ENCODE data around the gene RTKN. TPM values are rescaled to one million over a fixed set of nuclear protein-coding genes. Genes with fewer than 3 reads are reported as not detected.
A peak's percentile ranks its signal among the peaks of the same experiment; 100 is the strongest.

The RTKN gene
- total and polyA plus RNA-seq, 4 donors: 27.8 to 98.0 (median 73.0) TPM

- TF ChIP-seq, protein P1, sequence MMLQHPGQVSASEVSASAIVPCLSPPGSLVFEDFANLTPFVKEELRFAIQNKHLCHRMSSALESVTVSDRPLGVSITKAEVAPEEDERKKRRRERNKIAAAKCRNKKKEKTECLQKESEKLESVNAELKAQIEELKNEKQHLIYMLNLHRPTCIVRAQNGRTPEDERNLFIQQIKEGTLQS (IDR thresholded peaks at IDR 0.05): no peak
- TF ChIP-seq EGR1 (IDR thresholded peaks at IDR 0.05; ENCODE audit: low read depth in 2 of 2) (no peak), GABPA (IDR thresholded peaks at IDR 0.05 in 1 of 2, conservative IDR thresholded peaks at IDR 0.05 in 1 of 2) (no peak), YY1 (IDR thresholded peaks at IDR 0.05) (no peak), JUND (IDR thresholded peaks at IDR 0.05) (no peak), NR2F2 (IDR thresholded peaks at IDR 0.05) (no peak), FOXA2 (IDR thresholded peaks at IDR 0.05) (no peak), RXRA (IDR thresholded peaks at IDR 0.05) (no peak), FOXA1 (IDR thresholded peaks at IDR 0.05) (no peak)
- TF ChIP-seq, protein P2, sequence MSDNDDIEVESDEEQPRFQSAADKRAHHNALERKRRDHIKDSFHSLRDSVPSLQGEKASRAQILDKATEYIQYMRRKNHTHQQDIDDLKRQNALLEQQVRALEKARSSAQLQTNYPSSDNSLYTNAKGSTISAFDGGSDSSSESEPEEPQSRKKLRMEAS (IDR thresholded peaks at IDR 0.05): no peak
Observed at GRCh38 chr2:74401891-74402290, 39.8 kb downstream of the RTKN start (continued).

DNA sequence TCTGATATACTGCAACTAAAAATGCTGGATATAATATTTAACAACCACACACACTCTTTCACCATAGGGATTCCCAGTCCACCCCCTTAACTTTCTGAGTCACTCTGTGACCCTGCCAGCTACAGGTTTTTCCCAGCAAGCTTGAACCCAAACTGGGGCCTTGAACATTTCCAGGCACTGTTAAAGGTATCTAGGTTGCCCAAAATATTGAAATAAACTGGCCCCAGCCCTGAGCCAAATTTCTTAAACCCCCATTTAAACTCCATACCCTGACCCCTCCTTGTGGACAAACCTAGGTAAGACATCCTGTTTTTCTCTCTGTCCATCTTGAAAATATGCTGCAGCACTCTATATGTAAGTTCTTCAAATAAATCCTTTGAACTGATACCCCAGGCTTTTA, 42.0 kb downstream of the RTKN start:
- no peaks in the 10 kb centered on the region for H3K9me3 ChIP-seq (ENCODE audit: control insufficient read depth in 4 of 4, low read length in 3 of 4)
- H3K36me3 ChIP-seq (ENCODE audit: control insufficient read depth in 4 of 4, insufficient read depth in 3 of 4, low read depth in 1 of 4, low read length in 3 of 4): no peaks in the 10 kb centered on the region
- H3K4me1 ChIP-seq (ENCODE audit: control insufficient read depth in 4 of 4, insufficient read depth in 4 of 4, low read length in 3 of 4): no peaks in the 10 kb centered on the region
- no peaks in the 10 kb centered on the region for H3K27me3 ChIP-seq (ENCODE audit: control insufficient read depth in 4 of 4, insufficient read depth in 4 of 4, low read length in 3 of 4)
- no peak overlapping the region for H3K4me3 ChIP-seq (ENCODE audit: low read depth in 1 of 3, low read length in 3 of 3)
- no peak overlapping the region for H3K9ac ChIP-seq (ENCODE audit: low read depth in 1 of 2, low read length in 2 of 2)
- H3K27ac ChIP-seq (ENCODE audit: low read depth in 1 of 2, low read length in 2 of 2): no peak overlapping the region
- TF ChIP-seq CTCF (IDR thresholded peaks at IDR 0.05; ENCODE audit: low read depth, low read length, missing input control) (peak; percentile 63), RAD21 (IDR thresholded peaks at IDR 0.05) (peak; percentile 79 to 82), SP1 (IDR thresholded peaks at IDR 0.05) (no peak), JUND (IDR thresholded peaks at IDR 0.05) (no peak), NR2F2 (IDR thresholded peaks at IDR 0.05) (no peak), GABPA (IDR thresholded peaks at IDR 0.05 in 1 of 2, conservative IDR thresholded peaks at IDR 0.05 in 1 of 2) (no peak), EGR1 (IDR thresholded peaks at IDR 0.05; ENCODE audit: low read depth in 2 of 2) (no peak), HNF4G (IDR thresholded peaks at IDR 0.05) (no peak), RXRA (IDR thresholded peaks at IDR 0.05) (no peak), HNF4A (conservative IDR thresholded peaks at IDR 0.05) (no peak)
- TF ChIP-seq, protein P1 (IDR thresholded peaks at IDR 0.05): no peak
- DNase-seq (ENCODE audit: low spot score): no peak

- Histone ChIP-seq H3K4me3 (ENCODE audit: low read depth in 1 of 3, low read length in 3 of 3) (no peak overlapping the region), H3K4me1 (ENCODE audit: control insufficient read depth in 4 of 4, insufficient read depth in 4 of 4, low read length in 3 of 4) (peaks cover 0 to 9% (median 4%) of the 10 kb centered on the region in 4 donors), H3K27ac (ENCODE audit: low read depth in 1 of 2, low read length in 2 of 2) (no peak overlapping the region), H3K36me3 (ENCODE audit: control insufficient read depth in 4 of 4, insufficient read depth in 3 of 4, low read depth in 1 of 4, low read length in 3 of 4) (no peaks in the 10 kb centered on the region), H3K27me3 (ENCODE audit: control insufficient read depth in 4 of 4, insufficient read depth in 4 of 4, low read length in 3 of 4) (no peaks in the 10 kb centered on the region), H3K9ac (ENCODE audit: low read depth in 1 of 2, low read length in 2 of 2) (no peak overlapping the region), H3K9me3 (ENCODE audit: control insufficient read depth in 4 of 4, low read length in 3 of 4) (no peaks in the 10 kb centered on the region)
- TF ChIP-seq GABPA (IDR thresholded peaks at IDR 0.05 in 1 of 2, conservative IDR thresholded peaks at IDR 0.05 in 1 of 2): no peak
- TF ChIP-seq, protein P2 (IDR thresholded peaks at IDR 0.05): no peak
- no peak for TF ChIP-seq HNF4A (conservative IDR thresholded peaks at IDR 0.05)
- TF ChIP-seq NR2F2 (IDR thresholded peaks at IDR 0.05): no peak
- TF ChIP-seq REST (IDR thresholded peaks at IDR 0.05): no peak
- no peak for TF ChIP-seq CTCF (IDR thresholded peaks at IDR 0.05; ENCODE audit: low read depth, low read length, missing input control)
- TF ChIP-seq, protein P3, sequence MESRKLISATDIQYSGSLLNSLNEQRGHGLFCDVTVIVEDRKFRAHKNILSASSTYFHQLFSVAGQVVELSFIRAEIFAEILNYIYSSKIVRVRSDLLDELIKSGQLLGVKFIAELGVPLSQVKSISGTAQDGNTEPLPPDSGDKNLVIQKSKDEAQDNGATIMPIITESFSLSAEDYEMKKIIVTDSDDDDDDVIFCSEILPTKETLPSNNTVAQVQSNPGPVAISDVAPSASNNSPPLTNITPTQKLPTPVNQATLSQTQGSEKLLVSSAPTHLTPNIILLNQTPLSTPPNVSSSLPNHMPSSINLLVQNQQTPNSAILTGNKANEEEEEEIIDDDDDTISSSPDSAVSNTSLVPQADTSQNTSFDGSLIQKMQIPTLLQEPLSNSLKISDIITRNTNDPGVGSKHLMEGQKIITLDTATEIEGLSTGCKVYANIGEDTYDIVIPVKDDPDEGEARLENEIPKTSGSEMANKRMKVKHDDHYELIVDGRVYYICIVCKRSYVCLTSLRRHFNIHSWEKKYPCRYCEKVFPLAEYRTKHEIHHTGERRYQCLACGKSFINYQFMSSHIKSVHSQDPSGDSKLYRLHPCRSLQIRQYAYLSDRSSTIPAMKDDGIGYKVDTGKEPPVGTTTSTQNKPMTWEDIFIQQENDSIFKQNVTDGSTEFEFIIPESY (IDR thresholded peaks at IDR 0.05): no peak
- TF ChIP-seq HNF4G (IDR thresholded peaks at IDR 0.05): no peak
- no peak for TF ChIP-seq JUND (IDR thresholded peaks at IDR 0.05)
- no peak for TF ChIP-seq RAD21 (IDR thresholded peaks at IDR 0.05)
- 96% methylated on average over 2 of the region's 2 CpGs for WGBS
- no peak for DNase-seq (ENCODE audit: low spot score)
Observed at GRCh38 chr2:74396149-74396548, 45.6 kb downstream of the RTKN start.

Measured in liver (tissue), 9 donors.